Measurements from ENCODE around the gene CBX2.

CBX2 gene

GRCh38 chr17:79824893-79825579 is 47.1 kb downstream of the CBX2 start:
- TF ChIP-seq CTCF (IDR thresholded peaks at IDR 0.05) = no peak

GRCh38 chr17:79825580-79825921 is 47.6 kb downstream of the CBX2 start:
- no peak overlapping the region for H3K27ac ChIP-seq
- H3K4me1 ChIP-seq (ENCODE audit: control insufficient read depth in 1 of 2, insufficient read depth in 1 of 2, low read depth in 1 of 2, low read length in 1 of 2) = peaks cover 10% of the 10 kb centered on the region in 2 experiments
- H3K36me3 ChIP-seq = no peaks in the 10 kb centered on the region
- H3K4me3 ChIP-seq (ENCODE audit: low read depth in 1 of 2, low read length in 1 of 2) = no peak overlapping the region
- no peaks in the 10 kb centered on the region for H3K9me3 ChIP-seq
- H3K27me3 ChIP-seq = peaks cover 100% of the 10 kb centered on the region
- TF ChIP-seq CTCF (IDR thresholded peaks at IDR 0.05) = no peak

More at GRCh38 chr17:79824893-79825579, 47.1 kb downstream of the CBX2 start:
- no peaks in the 10 kb centered on the region for H3K9me3 ChIP-seq
- no peak overlapping the region for H3K27ac ChIP-seq
- H3K36me3 ChIP-seq = no peaks in the 10 kb centered on the region
- H3K27me3 ChIP-seq = peaks cover 100% of the 10 kb centered on the region
- H3K4me1 ChIP-seq (ENCODE audit: control insufficient read depth in 1 of 2, insufficient read depth in 1 of 2, low read depth in 1 of 2, low read length in 1 of 2) = peaks cover 10% of the 10 kb centered on the region in 2 experiments
- no peak overlapping the region for H3K4me3 ChIP-seq (ENCODE audit: low read depth in 1 of 2, low read length in 1 of 2)

GRCh38 chr17:79826204-79826680 is 48.3 kb downstream of the CBX2 start:
- Histone ChIP-seq H3K36me3 (no peaks in the 10 kb centered on the region), H3K4me3 (ENCODE audit: low read depth in 1 of 2, low read length in 1 of 2) (no peak overlapping the region), H3K27ac (no peak overlapping the region), H3K27me3 (peaks cover 100% of the 10 kb centered on the region), H3K9me3 (no peaks in the 10 kb centered on the region), H3K4me1 (ENCODE audit: control insufficient read depth in 1 of 2, insufficient read depth in 1 of 2, low read depth in 1 of 2, low read length in 1 of 2) (peaks cover 10% of the 10 kb centered on the region in 2 experiments)
- TF ChIP-seq CTCF (IDR thresholded peaks at IDR 0.05) = no peak

- no peaks in the 10 kb centered on the region for H3K9me3 ChIP-seq
- no peak overlapping the region for H3K27ac ChIP-seq
- peaks cover 10 to 16% of the 10 kb centered on the region in 2 experiments for H3K4me1 ChIP-seq (ENCODE audit: control insufficient read depth in 1 of 2, insufficient read depth in 1 of 2, low read depth in 1 of 2, low read length in 1 of 2)
- H3K27me3 ChIP-seq = peaks cover 100% of the 10 kb centered on the region
- no peak for TF ChIP-seq CTCF (IDR thresholded peaks at IDR 0.05)
- no peak overlapping the region for H3K4me3 ChIP-seq (ENCODE audit: low read depth in 1 of 2, low read length in 1 of 2)
- no peaks in the 10 kb centered on the region for H3K36me3 ChIP-seq
Measured at GRCh38 chr17:79826841-79827578, 49.1 kb downstream of the CBX2 start.

GRCh38 chr17:79829004-79829403 is 51.1 kb downstream of the CBX2 start:
- peaks cover 15% of the 10 kb centered on the region for H3K36me3 ChIP-seq
- H3K27me3 ChIP-seq = peaks cover 90% of the 10 kb centered on the region
- no peak overlapping the region for H3K27ac ChIP-seq
- no peak for TF ChIP-seq CTCF (IDR thresholded peaks at IDR 0.05)
- H3K4me1 ChIP-seq (ENCODE audit: control insufficient read depth in 1 of 2, insufficient read depth in 1 of 2, low read depth in 1 of 2, low read length in 1 of 2) = peaks cover 20 to 30% of the 10 kb centered on the region in 2 experiments
- H3K4me3 ChIP-seq (ENCODE audit: low read depth in 1 of 2, low read length in 1 of 2) = no peak overlapping the region
- H3K9me3 ChIP-seq = no peaks in the 10 kb centered on the region
